ENCODE measurements around the gene B9D1. TPM values are rescaled to one million over a fixed set of nuclear protein-coding genes. Genes with fewer than 3 reads are reported as not detected.

Gene B9D1
- total and polyA plus RNA-seq, 2 of the 13 experiments (the other 11 are each of a cell fraction or from before 2014, with no cell fraction given) = 27.7 to 31.1 TPM

- no peak overlapping the region for H2AFZ ChIP-seq (ENCODE audit: low read length)
- ATAC-seq (no peak), DNase-seq (ENCODE audit: low spot score) (no peak), FAIRE-seq (no peak)
- in situ Hi-C loops (cut with HindIII; ENCODE audit: extremely low pct_ligation_motif_present, low pct_unique_long_range_greater_than_20kb) = no loop called here
- BruUV-seq (replicated peaks) = no TSS peak
- H3K4me2 ChIP-seq (ENCODE audit: low read depth, low read length) = no peak overlapping the region
- H4K20me1 ChIP-seq (ENCODE audit: insufficient read depth, low read length) = no peaks in the 10 kb centered on the region
- H3K9me3 ChIP-seq (ENCODE audit: low read length) = peaks cover 11% of the 10 kb centered on the region; the same call in 1 of the 2 replicates
- ChIA-PET CTCF (ENCODE audit: low intra/inter-chr PET ratio, low total read pairs) (no interaction called here), POLR2A (interaction anchor here (1.1 kb wide), 1 partner anchor 14 kb away, joined by 4 read pairs; no protein-coding TSS in a partner anchor)
- no peak overlapping the region for H3K9ac ChIP-seq (ENCODE audit: insufficient read depth, low read depth, low read length)
- WGBS (ENCODE audit: low lambda C conversion rate) = 88% methylated on average over 1 of the region's 1 CpG
- H3K79me2 ChIP-seq (ENCODE audit: insufficient read depth, low read length) = no peaks in the 10 kb centered on the region
- H3K4me3 ChIP-seq (replicated peaks in 1 of 3; ENCODE audit: insufficient read depth in 1 of 3, low read depth in 2 of 3, low read length in 3 of 3) = no peak overlapping the region
- H3K4me1 ChIP-seq (ENCODE audit: insufficient read depth, low read length) = peaks cover 4% of the 10 kb centered on the region
- no peak overlapping the region for H3K27ac ChIP-seq (ENCODE audit: extremely low read length, insufficient read depth, low read length)
- intact Hi-C loops (cut with micrococcal nuclease; ENCODE audit: unreplicated experiment) = no loop called here
- H3K36me3 ChIP-seq (replicated peaks in 1 of 2; ENCODE audit: control insufficient read depth in 1 of 2, insufficient read depth in 2 of 2, low read length in 2 of 2) = no peaks in the 10 kb centered on the region; a peak in 1 of 5 replicates
- H3K27me3 ChIP-seq (ENCODE audit: control insufficient read depth in 1 of 2, insufficient read depth in 2 of 2, low read length in 2 of 2) = no peaks in the 10 kb centered on the region
- TF ChIP-seq ZNF660 (CRISPR knock-in tag; IDR thresholded peaks at IDR 0.05; ENCODE audit: borderline replicate concordance, low read depth) (no peak), KLF6 (CRISPR knock-in tag; IDR thresholded peaks at IDR 0.05) (no peak), SP2 (CRISPR knock-in tag; IDR thresholded peaks at IDR 0.05) (no peak), ATF1 (CRISPR knock-in tag; IDR thresholded peaks at IDR 0.05) (no peak), CENPT (CRISPR knock-in tag; IDR thresholded peaks at IDR 0.05; ENCODE audit: low read depth) (no peak), CREM (IDR thresholded peaks at IDR 0.05) (no peak), CREM (CRISPR knock-in tag; IDR thresholded peaks at IDR 0.05) (no peak), SKIL (CRISPR knock-in tag; IDR thresholded peaks at IDR 0.05; ENCODE audit: borderline replicate concordance) (no peak), KLF9 (CRISPR knock-in tag; IDR thresholded peaks at IDR 0.05; ENCODE audit: low read depth) (no peak), ZSCAN30 (CRISPR knock-in tag; IDR thresholded peaks at IDR 0.05) (no peak), ZZZ3 (CRISPR knock-in tag; IDR thresholded peaks at IDR 0.05; ENCODE audit: borderline replicate concordance) (no peak), FOXP1 (IDR thresholded peaks at IDR 0.05) (no peak), FOXP1 (CRISPR knock-in tag; IDR thresholded peaks at IDR 0.05) (no peak), ZNF792 (CRISPR knock-in tag; IDR thresholded peaks at IDR 0.05) (no peak), HMG20B (CRISPR knock-in tag; conservative IDR thresholded peaks at IDR 0.05) (no peak), ZNF746 (CRISPR knock-in tag; IDR thresholded peaks at IDR 0.05) (no peak), ZNF567 (CRISPR knock-in tag; IDR thresholded peaks at IDR 0.05; ENCODE audit: borderline replicate concordance) (no peak), ZNF557 (CRISPR knock-in tag; IDR thresholded peaks at IDR 0.05) (no peak), ZBTB10 (CRISPR knock-in tag; IDR thresholded peaks at IDR 0.05; ENCODE audit: borderline replicate concordance) (no peak), ZNF788 (CRISPR knock-in tag; IDR thresholded peaks at IDR 0.05; ENCODE audit: borderline replicate concordance) (no peak), SPEN (CRISPR knock-in tag; IDR thresholded peaks at IDR 0.05; ENCODE audit: low read depth) (no peak)
Observed at GRCh38 chr17:19322861-19323260, 39.7 kb downstream of the B9D1 start.
